Left ventricle myocardium inferior (tissue), 1 donor: ENCODE results near the gene PLXNA4. TPM values are rescaled to one million over a fixed set of nuclear protein-coding genes. Genes with fewer than 3 reads are reported as not detected.

Experiments used
- DNase-seq: peaks from one replicate; pipeline ENCODE4 v3.0.0-alpha.2; 2020
- H3K27ac ChIP-seq: fragments of 200-600 bp; replicated peaks from 2 replicates; pipeline ENCODE4 v1.8.0; 2021
- H3K27me3 ChIP-seq: fragments of 200-600 bp; 2 replicates; pipeline ENCODE4 v1.8.0; 2021; ENCODE audit warnings: low read depth
- H3K36me3 ChIP-seq: fragments of 200-600 bp; 2 replicates; pipeline ENCODE4 v1.8.0; 2021
- H3K4me1 ChIP-seq: fragments of 200-600 bp; 2 replicates; pipeline ENCODE4 v1.8.0; 2021
- H3K4me3 ChIP-seq: fragments of 200-600 bp; 2 replicates; pipeline ENCODE4 v1.8.0; 2021; ENCODE audit warnings: mild to moderate bottlenecking, moderate library complexity
- H3K9me3 ChIP-seq: fragments of 200-600 bp; replicated peaks from 2 replicates; pipeline ENCODE4 v1.8.0; 2021
- intact Hi-C: fragments of 100-400 bp; cut with micrococcal nuclease; formaldehyde crosslinking; loops from one replicate; pipeline ENCODE4 v1.11.0; 2022
- total RNA-seq: library from RNA; stranded (reverse); fragmentation: NEBNext Ultra II Directional; extraction: Animal tissue kit (Norgen Biotek cat#: 25700); gene quantifications from one replicate; pipeline ENCODE4 v1.2.1, GENCODE V29; 2021
- TF ChIP-seq, protein P1 (sequence below): fragments of 200-600 bp; IDR thresholded peaks from 2 replicates; pipeline ENCODE4 v1.8.0; 2021; ENCODE audit warnings: antibody characterized with exemption, mild to moderate bottlenecking, borderline replicate concordance
- donor health status: DM: no; HTN: yes; CAD: no; lungs with severe emphysema.

PLXNA4 gene
- total RNA-seq, 1 donor from 2014 or later = 18.1 TPM

DNA sequence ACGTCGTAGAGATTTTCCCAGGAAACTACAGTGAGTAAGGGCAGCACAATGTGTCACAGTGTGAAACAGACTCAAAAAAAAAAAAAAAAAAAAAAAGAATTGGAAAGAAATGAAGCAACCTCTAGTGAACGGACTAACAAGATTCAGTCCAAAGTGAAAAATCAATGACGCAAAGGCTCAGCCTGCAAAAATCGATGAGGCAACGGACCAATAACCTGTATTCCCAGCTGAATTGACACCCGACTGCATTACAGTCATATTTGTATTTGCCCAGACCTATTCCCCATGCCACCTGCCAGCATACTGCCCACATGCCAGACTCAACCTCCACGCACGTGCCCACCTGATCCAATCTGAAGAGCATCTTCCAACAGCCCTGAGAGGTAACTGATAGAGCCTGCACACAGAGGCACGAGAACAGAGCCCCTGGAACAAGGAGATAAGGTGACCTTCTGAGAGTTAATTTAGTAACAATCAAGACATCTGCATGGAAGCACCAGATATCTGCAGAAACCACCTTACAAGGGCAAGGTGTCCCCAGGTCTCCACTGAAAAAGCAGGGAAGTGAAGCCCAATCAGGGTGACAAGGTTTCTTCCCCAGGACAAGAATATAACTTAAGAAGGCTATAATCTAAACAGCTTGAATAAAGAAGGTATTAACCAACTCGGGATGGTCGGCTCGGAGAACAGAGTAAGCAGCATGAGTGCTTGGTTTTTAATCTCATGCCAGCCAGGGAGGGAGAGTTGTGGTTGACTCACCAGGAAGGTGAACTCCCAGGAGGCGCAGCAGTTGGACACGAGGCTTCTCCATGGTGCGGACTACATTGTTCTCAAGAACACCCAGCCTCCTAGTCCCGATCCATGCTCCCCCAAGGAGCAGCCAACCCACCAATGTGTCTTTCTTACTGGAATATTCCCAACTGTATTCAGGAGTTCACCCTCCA lies 48.5 kb downstream of the PLXNA4 start:
- Histone ChIP-seq H3K36me3 (no peaks in the 10 kb centered on the region), H3K4me1 (no peaks in the 10 kb centered on the region), H3K4me3 (no peak overlapping the region), H3K27me3 (no peaks in the 10 kb centered on the region), H3K9me3 (no peaks in the 10 kb centered on the region), H3K27ac (no peak overlapping the region)
- intact Hi-C loops = no loop called here
- TF ChIP-seq, protein P1, sequence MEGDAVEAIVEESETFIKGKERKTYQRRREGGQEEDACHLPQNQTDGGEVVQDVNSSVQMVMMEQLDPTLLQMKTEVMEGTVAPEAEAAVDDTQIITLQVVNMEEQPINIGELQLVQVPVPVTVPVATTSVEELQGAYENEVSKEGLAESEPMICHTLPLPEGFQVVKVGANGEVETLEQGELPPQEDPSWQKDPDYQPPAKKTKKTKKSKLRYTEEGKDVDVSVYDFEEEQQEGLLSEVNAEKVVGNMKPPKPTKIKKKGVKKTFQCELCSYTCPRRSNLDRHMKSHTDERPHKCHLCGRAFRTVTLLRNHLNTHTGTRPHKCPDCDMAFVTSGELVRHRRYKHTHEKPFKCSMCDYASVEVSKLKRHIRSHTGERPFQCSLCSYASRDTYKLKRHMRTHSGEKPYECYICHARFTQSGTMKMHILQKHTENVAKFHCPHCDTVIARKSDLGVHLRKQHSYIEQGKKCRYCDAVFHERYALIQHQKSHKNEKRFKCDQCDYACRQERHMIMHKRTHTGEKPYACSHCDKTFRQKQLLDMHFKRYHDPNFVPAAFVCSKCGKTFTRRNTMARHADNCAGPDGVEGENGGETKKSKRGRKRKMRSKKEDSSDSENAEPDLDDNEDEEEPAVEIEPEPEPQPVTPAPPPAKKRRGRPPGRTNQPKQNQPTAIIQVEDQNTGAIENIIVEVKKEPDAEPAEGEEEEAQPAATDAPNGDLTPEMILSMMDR = no peak
- DNase-seq = no peak

DNA sequence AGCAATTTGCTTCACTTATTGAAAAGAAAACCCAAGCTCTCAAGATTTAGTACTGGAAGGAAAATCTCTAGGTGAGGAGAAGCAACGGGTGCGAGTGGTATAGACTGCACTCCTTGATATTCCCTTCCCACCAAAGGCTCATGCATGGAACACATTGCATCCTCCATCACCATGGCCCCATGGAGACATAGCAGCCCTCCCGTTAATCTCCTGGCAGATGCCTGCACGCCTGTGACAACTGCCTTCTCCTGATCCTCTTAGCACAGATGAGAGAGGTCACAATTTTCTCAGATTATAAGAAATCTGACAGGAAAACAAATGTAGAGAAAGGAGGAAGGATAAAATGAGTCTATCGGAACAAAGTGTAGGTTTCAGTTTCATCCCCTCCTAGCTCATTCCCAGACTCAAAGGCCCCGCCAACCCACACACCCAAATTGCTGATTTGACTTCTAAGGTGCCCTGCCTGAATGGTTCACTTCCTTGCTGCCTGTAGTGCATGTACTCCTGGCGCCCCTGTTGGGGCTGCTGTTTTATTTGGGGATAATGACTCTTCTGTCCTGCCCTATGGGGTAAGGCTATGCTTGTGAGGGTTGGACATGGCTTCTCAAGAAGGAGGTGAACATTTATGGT lies 50.0 kb downstream of the PLXNA4 start:
- no peak overlapping the region for H3K27ac ChIP-seq
- intact Hi-C loops = no loop called here
- TF ChIP-seq, protein P1 = no peak
- no peaks in the 10 kb centered on the region for H3K27me3 ChIP-seq
- H3K4me3 ChIP-seq = no peak overlapping the region
- H3K9me3 ChIP-seq = no peaks in the 10 kb centered on the region
- no peak for DNase-seq
- peaks cover under 1% of the 10 kb centered on the region for H3K4me1 ChIP-seq
- no peaks in the 10 kb centered on the region for H3K36me3 ChIP-seq

DNA sequence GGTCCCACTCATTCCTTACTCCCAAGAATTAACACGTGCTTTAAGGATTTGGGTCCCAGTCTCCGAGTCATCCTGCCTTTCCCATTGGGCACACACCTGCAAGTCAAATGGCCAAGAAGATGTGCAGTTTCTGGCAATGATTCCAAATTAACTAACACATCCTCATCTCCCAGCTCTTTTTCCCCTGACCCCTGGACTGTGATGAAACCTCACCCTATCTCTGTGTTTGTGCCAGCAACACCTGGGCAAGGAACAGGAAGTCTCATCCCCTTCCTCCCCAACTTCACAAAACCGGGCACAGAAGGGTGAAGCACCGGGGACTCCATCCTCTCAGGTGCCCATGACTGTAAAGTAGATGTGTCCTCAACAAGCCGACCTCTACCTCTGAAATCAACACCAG lies 54.8 kb downstream of the PLXNA4 start:
- H3K27me3 ChIP-seq = no peaks in the 10 kb centered on the region
- no peaks in the 10 kb centered on the region for H3K9me3 ChIP-seq
- TF ChIP-seq, protein P1 = no peak
- intact Hi-C loops = no loop called here
- H3K4me1 ChIP-seq = peaks cover 39% of the 10 kb centered on the region
- H3K4me3 ChIP-seq = no peak overlapping the region
- DNase-seq = no peak
- no peaks in the 10 kb centered on the region for H3K36me3 ChIP-seq
- no peak overlapping the region for H3K27ac ChIP-seq

DNA sequence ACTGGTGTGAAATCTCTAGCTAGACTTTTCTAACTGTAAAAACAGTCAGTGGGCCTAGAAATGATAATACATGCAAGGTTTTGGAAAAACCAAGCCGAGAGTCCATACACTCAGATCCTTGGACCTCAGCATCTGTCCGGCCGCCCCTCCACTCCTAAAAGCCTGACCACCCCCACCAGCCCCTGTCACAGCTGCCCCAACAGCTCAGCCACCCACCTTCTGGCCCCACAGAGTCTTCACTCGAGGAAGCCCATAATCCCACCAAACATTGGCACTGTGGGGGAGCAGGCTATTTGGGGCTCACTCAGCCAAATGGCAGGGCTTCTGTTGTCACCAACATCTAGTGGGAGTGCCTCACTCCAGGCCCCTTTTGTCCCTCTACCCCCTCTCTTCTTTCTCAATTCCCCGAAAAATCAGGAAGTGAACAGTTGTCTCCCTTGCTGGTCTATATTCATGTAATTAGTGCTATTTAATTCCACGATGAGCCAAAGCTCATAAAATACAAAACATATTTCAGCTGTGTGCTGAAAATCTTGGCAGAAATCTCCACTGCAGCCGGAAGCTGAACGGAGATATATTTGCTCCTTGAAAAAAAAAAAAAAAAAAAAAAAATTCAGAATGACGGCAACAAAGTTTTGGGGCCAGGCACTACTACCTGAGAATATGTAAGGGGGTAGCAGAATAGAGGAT lies 55.5 kb downstream of the PLXNA4 start:
- DNase-seq = no peak
- TF ChIP-seq, protein P1 = no peak
- H3K9me3 ChIP-seq = no peaks in the 10 kb centered on the region
- no peaks in the 10 kb centered on the region for H3K36me3 ChIP-seq
- no peak overlapping the region for H3K4me3 ChIP-seq
- intact Hi-C loops = no loop called here
- H3K4me1 ChIP-seq = peaks cover 46% of the 10 kb centered on the region
- H3K27ac ChIP-seq = peak overlapping the region; percentile 37
- no peaks in the 10 kb centered on the region for H3K27me3 ChIP-seq

DNA sequence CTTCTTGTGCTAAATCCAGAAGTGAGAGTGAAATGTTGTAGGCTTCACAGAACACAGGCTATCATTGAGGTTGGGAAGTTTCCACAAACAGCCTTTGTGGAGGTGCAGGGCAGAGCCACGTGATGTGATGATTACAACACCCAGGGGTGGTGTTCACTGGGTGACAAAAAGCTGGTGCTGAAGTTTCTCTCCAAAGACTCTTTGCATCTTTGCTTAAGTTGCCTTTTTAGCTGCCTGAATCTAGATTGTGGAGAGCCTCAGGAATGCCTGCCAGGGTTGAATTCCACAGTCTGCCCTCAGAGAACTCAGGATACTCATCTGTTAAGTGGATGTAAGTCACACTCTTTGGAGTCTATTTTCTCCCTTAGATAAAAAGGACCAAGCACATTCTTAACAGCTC lies 56.3 kb downstream of the PLXNA4 start:
- DNase-seq = no peak
- TF ChIP-seq, protein P1 = no peak
- H3K4me1 ChIP-seq = peaks cover 54% of the 10 kb centered on the region
- no peak overlapping the region for H3K4me3 ChIP-seq
- no peaks in the 10 kb centered on the region for H3K27me3 ChIP-seq
- H3K27ac ChIP-seq = peak overlapping the region; percentile 37
- H3K9me3 ChIP-seq = no peaks in the 10 kb centered on the region
- intact Hi-C loops = no loop called here
- no peaks in the 10 kb centered on the region for H3K36me3 ChIP-seq
